Adrenal gland (tissue), 5 donors: Measurements from ENCODE around the gene SLC1A2.

Experiments used
- POLR2A ChIP-seq, 2 donors: fragments of 450-650 bp; IDR thresholded peaks; one replicate each; pipeline ENCODE4 v1.6.1; 2017; ENCODE audit warnings: antibody characterized with exemption in 2 of 2, mild to moderate bottlenecking in 2 of 2, moderate library complexity in 1 of 2
- TF ChIP-seq, protein P1 (sequence below), 6 experiments: fragments of 450-650 bp in 4 of 6; fragments of 200-600 bp in 2 of 6; sonication (generic) in 1 of 6; IDR thresholded peaks; 1 replicate in 5 of 6; 2 replicates in 1 of 6; pipeline versions ENCODE4 v1.5.1 to v1.8.0; 2016 to 2021; ENCODE audit warnings: antibody characterized with exemption in 6 of 6, mild to moderate bottlenecking in 2 of 6, moderate library complexity in 1 of 6
- donor health status: DM: no; HTN: no; CAD: no.

GRCh38 chr11:35357923-35358322 lies 61.4 kb downstream of the SLC1A2 start:
- TF ChIP-seq, protein P1, sequence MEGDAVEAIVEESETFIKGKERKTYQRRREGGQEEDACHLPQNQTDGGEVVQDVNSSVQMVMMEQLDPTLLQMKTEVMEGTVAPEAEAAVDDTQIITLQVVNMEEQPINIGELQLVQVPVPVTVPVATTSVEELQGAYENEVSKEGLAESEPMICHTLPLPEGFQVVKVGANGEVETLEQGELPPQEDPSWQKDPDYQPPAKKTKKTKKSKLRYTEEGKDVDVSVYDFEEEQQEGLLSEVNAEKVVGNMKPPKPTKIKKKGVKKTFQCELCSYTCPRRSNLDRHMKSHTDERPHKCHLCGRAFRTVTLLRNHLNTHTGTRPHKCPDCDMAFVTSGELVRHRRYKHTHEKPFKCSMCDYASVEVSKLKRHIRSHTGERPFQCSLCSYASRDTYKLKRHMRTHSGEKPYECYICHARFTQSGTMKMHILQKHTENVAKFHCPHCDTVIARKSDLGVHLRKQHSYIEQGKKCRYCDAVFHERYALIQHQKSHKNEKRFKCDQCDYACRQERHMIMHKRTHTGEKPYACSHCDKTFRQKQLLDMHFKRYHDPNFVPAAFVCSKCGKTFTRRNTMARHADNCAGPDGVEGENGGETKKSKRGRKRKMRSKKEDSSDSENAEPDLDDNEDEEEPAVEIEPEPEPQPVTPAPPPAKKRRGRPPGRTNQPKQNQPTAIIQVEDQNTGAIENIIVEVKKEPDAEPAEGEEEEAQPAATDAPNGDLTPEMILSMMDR (IDR thresholded peaks at IDR 0.05), result no peak
- TF ChIP-seq POLR2A (IDR thresholded peaks at IDR 0.05), result no peak
